Iris pigment epithelial cell (primary cell): ENCODE measurements around the gene EGLN3.
"Not testable (repeated sequence)": the region's sequence is repeated elsewhere in the genome, so short reads cannot be mapped to it uniquely, and the experiment has no call there.

Experiments used
- DNase-seq: peaks from one replicate; pipeline ENCODE4 v3.0.0-alpha.2; 2011; ENCODE audit warnings: low read depth

Gene EGLN3

GRCh38 chr14:33950320-33951182 is at the start of gene EGLN3:
EGLN3 (minus strand) TSS chr14:33951074; CDS start chr14:33950752, 322 bp downstream.
- DNase-seq: peak; percentile 66

GRCh38 chr14:34000396-34000795 is 49.5 kb upstream of the EGLN3 start:
- DNase-seq: no peak

DNA sequence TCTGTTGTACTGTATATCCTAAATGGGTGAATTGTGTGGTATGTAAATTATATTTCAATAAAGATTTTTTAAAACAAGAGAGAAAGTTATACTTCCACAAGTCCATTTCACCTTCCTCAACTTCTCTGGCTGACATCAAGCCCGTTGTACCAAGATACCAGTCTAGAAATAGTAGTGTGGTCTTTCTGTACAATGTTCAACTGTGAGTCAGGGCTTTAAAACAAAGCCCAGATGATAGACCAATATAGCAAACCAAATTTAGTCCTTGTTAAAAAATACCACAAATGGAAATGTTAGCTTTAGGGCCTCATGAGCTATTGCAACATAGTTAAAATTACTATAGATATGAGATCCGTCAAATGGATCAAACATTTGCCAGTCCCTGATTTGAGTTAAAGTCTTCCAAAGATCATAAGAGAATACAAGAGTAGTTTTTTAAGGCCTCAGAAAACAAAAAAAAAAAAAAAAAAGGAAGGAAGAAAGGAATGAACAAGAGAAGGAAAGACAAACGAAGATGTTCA is 49.0 kb upstream of the EGLN3 start:
- DNase-seq: no peak

GRCh38 chr14:33997611-33998010 is 46.7 kb upstream of the EGLN3 start:
- no peak for DNase-seq

DNA sequence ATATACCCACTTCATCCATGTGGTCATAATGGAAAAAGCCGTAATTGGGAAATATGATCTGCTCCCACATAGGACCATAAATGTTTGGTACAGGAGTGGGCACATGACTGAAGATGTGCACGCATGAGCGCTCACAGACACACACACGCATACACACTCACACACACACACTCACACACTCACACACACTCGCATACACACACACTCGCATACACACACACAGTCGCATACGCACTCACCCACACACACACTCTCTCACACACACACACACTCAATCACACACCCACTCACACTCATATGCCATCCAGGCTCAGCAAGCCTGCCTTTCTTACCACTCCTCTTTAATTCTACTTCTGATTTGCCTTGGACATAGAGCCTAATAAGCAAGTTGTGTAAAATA is 45.6 kb upstream of the EGLN3 start:
- DNase-seq: no peak

GRCh38 chr14:33993246-33993645 is 42.4 kb upstream of the EGLN3 start:
- DNase-seq: no peak

GRCh38 chr14:33992274-33993007 is 41.6 kb upstream of the EGLN3 start:
- no peak for DNase-seq

- DNase-seq: no peak
Observed at GRCh38 chr14:33990790-33991189, 39.9 kb upstream of the EGLN3 start.

DNA sequence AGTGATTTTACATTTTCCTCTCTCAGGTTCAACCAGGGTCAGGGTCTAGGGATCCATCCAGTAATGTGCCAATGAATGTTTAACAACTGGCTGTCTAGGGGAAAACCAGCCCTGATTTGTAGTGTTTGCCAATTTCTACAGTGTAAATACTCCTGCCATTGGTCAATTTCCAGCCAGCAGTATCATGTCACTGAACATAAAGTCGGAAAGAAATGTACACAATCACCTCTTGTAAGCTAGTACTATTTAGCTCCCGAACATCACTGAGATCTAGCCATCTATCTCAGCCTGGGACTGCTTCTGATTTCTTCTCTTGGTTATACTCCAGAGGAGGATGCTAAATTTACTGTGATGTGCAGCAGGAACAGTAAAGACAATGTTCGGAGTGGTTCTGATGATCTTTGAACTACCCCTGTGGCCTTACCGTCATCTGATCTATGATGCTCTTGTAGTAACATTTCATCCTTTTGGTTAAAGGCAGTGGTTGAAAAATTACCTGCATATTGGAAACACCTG is 36.7 kb upstream of the EGLN3 start:
- no peak for DNase-seq

- DNase-seq: peak; percentile 90
Observed at GRCh38 chr14:33986804-33987203, 35.9 kb upstream of the EGLN3 start.

DNA sequence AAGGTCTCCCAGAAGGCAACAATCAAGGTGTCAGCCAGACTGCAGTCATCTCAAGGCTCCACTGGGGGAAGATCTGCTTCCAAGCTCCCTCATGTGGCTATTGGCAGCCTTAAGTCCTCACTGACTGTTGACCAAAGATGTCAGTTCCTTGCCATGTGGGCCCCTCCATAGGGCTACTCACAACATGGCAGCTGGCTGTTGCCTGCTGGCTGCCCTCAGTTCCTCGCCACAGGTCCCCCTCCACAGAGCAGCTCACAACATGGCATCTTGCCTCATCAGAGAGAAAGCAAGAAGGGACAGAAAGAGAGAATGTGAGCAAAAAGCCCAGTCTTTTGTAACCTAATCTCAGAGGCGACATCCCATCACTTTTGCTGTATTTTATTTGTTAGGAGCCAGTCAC is 34.4 kb upstream of the EGLN3 start:
- DNase-seq: no peak

- no peak for DNase-seq
Observed at GRCh38 chr14:33979613-33980276, 28.9 kb upstream of the EGLN3 start.

GRCh38 chr14:33978892-33979612 is 28.2 kb upstream of the EGLN3 start:
- DNase-seq: no peak

GRCh38 chr14:33972583-33973081 is 21.8 kb upstream of the EGLN3 start:
- DNase-seq: no peak

GRCh38 chr14:33969846-33970245 is 19.0 kb upstream of the EGLN3 start:
- DNase-seq: not testable (repeated sequence)

GRCh38 chr14:33968722-33969121 is 17.8 kb upstream of the EGLN3 start:
- DNase-seq: no peak

- DNase-seq: no peak
Observed at GRCh38 chr14:33967138-33967537, 16.3 kb upstream of the EGLN3 start.

DNA sequence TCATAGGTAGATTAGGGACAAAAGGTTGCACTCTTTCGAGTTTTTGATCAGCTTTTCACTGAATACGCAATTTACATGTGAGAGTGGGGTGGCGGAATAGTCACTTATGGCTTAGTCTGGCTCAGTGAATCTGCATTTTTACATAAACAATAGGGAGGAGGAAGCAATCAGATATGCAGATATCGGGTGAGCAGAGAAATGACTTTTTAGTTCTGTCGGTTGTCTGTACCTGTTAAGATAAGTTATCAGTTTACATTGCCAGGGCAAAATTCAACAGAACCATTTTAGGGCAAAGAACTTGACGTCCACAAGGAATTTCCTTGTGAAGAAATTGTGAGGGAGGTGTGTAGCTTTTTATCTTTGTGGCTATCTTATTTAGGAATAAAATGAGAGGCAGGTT is 15.4 kb upstream of the EGLN3 start:
- DNase-seq: no peak

- no peak for DNase-seq
Observed at GRCh38 chr14:33964599-33965317, 13.9 kb upstream of the EGLN3 start.

- no peak for DNase-seq
Observed at GRCh38 chr14:33963892-33964291, 13.0 kb upstream of the EGLN3 start.

GRCh38 chr14:33962466-33962865 is 11.6 kb upstream of the EGLN3 start:
- not testable (repeated sequence) for DNase-seq
